Dedifferentiated amniotic fluid mesenchymal stem cell (primary cell): ENCODE results near the gene SUPT20H.

Experiments used
- DNase-seq: peaks from one replicate; pipeline ENCODE4 v3.0.0-alpha.2; 2016; ENCODE audit errors: extremely low spot score

The SUPT20H gene

GRCh38 chr13:36999054-36999714 is 60.3 kb downstream of the SUPT20H start, which contains the start of gene ALG5:
TSS of gene ALG5 (minus strand) at chr13:36999340. CDS start at chr13:36999300, 40 bp downstream.
- DNase-seq: peak; percentile 82

- no peak for DNase-seq
Measured at GRCh38 chr13:36998624-36999041, 60.9 kb downstream of the SUPT20H start.

- no peak for DNase-seq
Measured at GRCh38 chr13:36997716-36998427, 61.6 kb downstream of the SUPT20H start.

- no peak for DNase-seq
Measured at GRCh38 chr13:36992362-36992761, 67.1 kb downstream of the SUPT20H start.

- no peak for DNase-seq
Measured at GRCh38 chr13:36986462-36987240, 72.8 kb downstream of the SUPT20H start.

GRCh38 chr13:36981156-36981743 is 78.2 kb downstream of the SUPT20H start:
- peak; percentile 78 for DNase-seq

- DNase-seq: no peak
Measured at GRCh38 chr13:36979361-36980050, 80.0 kb downstream of the SUPT20H start.

GRCh38 chr13:36975172-36975571 is 84.3 kb downstream of the SUPT20H start:
- no peak for DNase-seq

GRCh38 chr13:36973621-36974295 is 85.7 kb downstream of the SUPT20H start:
- DNase-seq: no peak

- DNase-seq: no peak
Measured at GRCh38 chr13:36973009-36973408, 86.5 kb downstream of the SUPT20H start.

GRCh38 chr13:36966404-36966803 is 93.1 kb downstream of the SUPT20H start:
- DNase-seq: no peak

- peak; percentile 63 for DNase-seq
Measured at GRCh38 chr13:36965767-36966166, 93.7 kb downstream of the SUPT20H start.

- no peak for DNase-seq
Measured at GRCh38 chr13:36959456-36960116, 99.9 kb downstream of the SUPT20H start.
